ENCODE results near the gene SCAMP2. TPM values are rescaled to one million over a fixed set of nuclear protein-coding genes. Genes with fewer than 3 reads are reported as not detected.
A peak's percentile ranks its signal among the peaks of the same experiment; 100 is the strongest.

Gene SCAMP2
- total RNA-seq, 1 experiment from 2014 or later: 20.8 TPM

GRCh38 chr15:74884428-74885223 lies 11.5 kb upstream of the SCAMP2 start:
- DNase-seq: no peak
- no peak overlapping the region for H3K4me3 ChIP-seq (ENCODE audit: insufficient read depth, low read depth, low read length)
- H3K27me3 ChIP-seq (ENCODE audit: control insufficient read depth, insufficient read depth, low read length): no peaks in the 10 kb centered on the region
- no peaks in the 10 kb centered on the region for H3K36me3 ChIP-seq (replicated peaks; ENCODE audit: control insufficient read depth, insufficient read depth, low read length)

GRCh38 chr15:74882528-74882927 lies 9.4 kb upstream of the SCAMP2 start:
- no peak for DNase-seq
- Histone ChIP-seq H3K36me3 (replicated peaks; ENCODE audit: control insufficient read depth, insufficient read depth, low read length) (no peaks in the 10 kb centered on the region), H3K4me3 (ENCODE audit: insufficient read depth, low read depth, low read length) (no peak overlapping the region), H3K27me3 (ENCODE audit: control insufficient read depth, insufficient read depth, low read length) (no peaks in the 10 kb centered on the region)

GRCh38 chr15:74878273-74878672 lies 5.1 kb upstream of the SCAMP2 start:
- H3K4me3 ChIP-seq (ENCODE audit: insufficient read depth, low read depth, low read length): no peak overlapping the region
- DNase-seq: no peak
- no peaks in the 10 kb centered on the region for H3K36me3 ChIP-seq (replicated peaks; ENCODE audit: control insufficient read depth, insufficient read depth, low read length)
- H3K27me3 ChIP-seq (ENCODE audit: control insufficient read depth, insufficient read depth, low read length): no peaks in the 10 kb centered on the region

- no peak for DNase-seq
- Histone ChIP-seq H3K36me3 (replicated peaks; ENCODE audit: control insufficient read depth, insufficient read depth, low read length) (no peaks in the 10 kb centered on the region), H3K4me3 (ENCODE audit: insufficient read depth, low read depth, low read length) (peak overlapping the region; percentile 83), H3K27me3 (ENCODE audit: control insufficient read depth, insufficient read depth, low read length) (no peaks in the 10 kb centered on the region)
Measured at GRCh38 chr15:74873756-74874424, 725 bp upstream of the SCAMP2 start.

GRCh38 chr15:74872702-74873035 lies 496 bp downstream of the SCAMP2 start:
- no peaks in the 10 kb centered on the region for H3K27me3 ChIP-seq (ENCODE audit: control insufficient read depth, insufficient read depth, low read length)
- peak overlapping the region; percentile 83 for H3K4me3 ChIP-seq (ENCODE audit: insufficient read depth, low read depth, low read length)
- no peak for DNase-seq
- no peaks in the 10 kb centered on the region; the same call in 1 of the 2 replicates for H3K36me3 ChIP-seq (replicated peaks; ENCODE audit: control insufficient read depth, insufficient read depth, low read length)

GRCh38 chr15:74870436-74871215 lies 2.5 kb downstream of the SCAMP2 start:
- Histone ChIP-seq H3K27me3 (ENCODE audit: control insufficient read depth, insufficient read depth, low read length) (no peaks in the 10 kb centered on the region), H3K36me3 (replicated peaks; ENCODE audit: control insufficient read depth, insufficient read depth, low read length) (no peaks in the 10 kb centered on the region; the same call in none of the 2 replicates), H3K4me3 (ENCODE audit: insufficient read depth, low read depth, low read length) (no peak overlapping the region)
- DNase-seq: no peak

GRCh38 chr15:74869726-74870407 lies 3.3 kb downstream of the SCAMP2 start:
- H3K36me3 ChIP-seq (replicated peaks; ENCODE audit: control insufficient read depth, insufficient read depth, low read length): no peaks in the 10 kb centered on the region; the same call in none of the 2 replicates
- no peak overlapping the region for H3K4me3 ChIP-seq (ENCODE audit: insufficient read depth, low read depth, low read length)
- no peak for DNase-seq
- H3K27me3 ChIP-seq (ENCODE audit: control insufficient read depth, insufficient read depth, low read length): no peaks in the 10 kb centered on the region

- Histone ChIP-seq H3K4me3 (ENCODE audit: insufficient read depth, low read depth, low read length) (no peak overlapping the region), H3K27me3 (ENCODE audit: control insufficient read depth, insufficient read depth, low read length) (no peaks in the 10 kb centered on the region), H3K36me3 (replicated peaks; ENCODE audit: control insufficient read depth, insufficient read depth, low read length) (no peaks in the 10 kb centered on the region; the same call in none of the 2 replicates)
- no peak for DNase-seq
Measured at GRCh38 chr15:74869372-74869725, 3.8 kb downstream of the SCAMP2 start.

- no peak for DNase-seq
- H3K27me3 ChIP-seq (ENCODE audit: control insufficient read depth, insufficient read depth, low read length): no peaks in the 10 kb centered on the region
Measured at GRCh38 chr15:74868059-74868458, 5.1 kb downstream of the SCAMP2 start.

GRCh38 chr15:74867466-74868038 lies 5.6 kb downstream of the SCAMP2 start:
- Histone ChIP-seq H3K27me3 (ENCODE audit: control insufficient read depth, insufficient read depth, low read length) (no peaks in the 10 kb centered on the region), H3K4me3 (ENCODE audit: insufficient read depth, low read depth, low read length) (no peak overlapping the region), H3K36me3 (replicated peaks; ENCODE audit: control insufficient read depth, insufficient read depth, low read length) (no peaks in the 10 kb centered on the region; the same call in none of the 2 replicates)
- no peak for DNase-seq

More at GRCh38 chr15:74868059-74868458, 5.1 kb downstream of the SCAMP2 start:
- Histone ChIP-seq H3K36me3 (replicated peaks; ENCODE audit: control insufficient read depth, insufficient read depth, low read length) (no peaks in the 10 kb centered on the region; the same call in none of the 2 replicates), H3K4me3 (ENCODE audit: insufficient read depth, low read depth, low read length) (no peak overlapping the region)

- Histone ChIP-seq H3K27me3 (ENCODE audit: control insufficient read depth, insufficient read depth, low read length) (no peaks in the 10 kb centered on the region), H3K4me3 (ENCODE audit: insufficient read depth, low read depth, low read length) (no peak overlapping the region), H3K36me3 (replicated peaks; ENCODE audit: control insufficient read depth, insufficient read depth, low read length) (no peaks in the 10 kb centered on the region; the same call in none of the 2 replicates)
- DNase-seq: no peak
Measured at GRCh38 chr15:74866090-74866489, 7.1 kb downstream of the SCAMP2 start.

GRCh38 chr15:74865316-74865715 lies 7.8 kb downstream of the SCAMP2 start:
- Histone ChIP-seq H3K4me3 (ENCODE audit: insufficient read depth, low read depth, low read length) (no peak overlapping the region), H3K27me3 (ENCODE audit: control insufficient read depth, insufficient read depth, low read length) (no peaks in the 10 kb centered on the region), H3K36me3 (replicated peaks; ENCODE audit: control insufficient read depth, insufficient read depth, low read length) (no peaks in the 10 kb centered on the region; the same call in none of the 2 replicates)
- DNase-seq: no peak

- Histone ChIP-seq H3K27me3 (ENCODE audit: control insufficient read depth, insufficient read depth, low read length) (no peaks in the 10 kb centered on the region), H3K4me3 (ENCODE audit: insufficient read depth, low read depth, low read length) (no peak overlapping the region), H3K36me3 (replicated peaks; ENCODE audit: control insufficient read depth, insufficient read depth, low read length) (no peaks in the 10 kb centered on the region; the same call in none of the 2 replicates)
- DNase-seq: no peak
Measured at GRCh38 chr15:74864296-74864695, 8.9 kb downstream of the SCAMP2 start.
